Stimulated activated CD4-positive, alpha-beta T cell treated with anti-CD3 and anti-CD28 coated beads, Interleukin-4, amount 100 ng/mL, for 48 hours (primary cell): ENCODE measurements around the gene CPLX4.
A peak's percentile ranks its signal among the peaks of the same experiment; 100 is the strongest.

Experiments used
- DNase-seq, 2 donors: peaks; one replicate each; pipeline ENCODE4 v3.0.0-alpha.2; 2020; ENCODE audit warnings: low read depth in 2 of 2

Gene CPLX4, protein sequence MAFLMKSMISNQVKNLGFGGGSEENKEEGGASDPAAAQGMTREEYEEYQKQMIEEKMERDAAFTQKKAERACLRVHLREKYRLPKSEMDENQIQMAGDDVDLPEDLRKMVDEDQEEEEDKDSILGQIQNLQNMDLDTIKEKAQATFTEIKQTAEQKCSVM

DNA sequence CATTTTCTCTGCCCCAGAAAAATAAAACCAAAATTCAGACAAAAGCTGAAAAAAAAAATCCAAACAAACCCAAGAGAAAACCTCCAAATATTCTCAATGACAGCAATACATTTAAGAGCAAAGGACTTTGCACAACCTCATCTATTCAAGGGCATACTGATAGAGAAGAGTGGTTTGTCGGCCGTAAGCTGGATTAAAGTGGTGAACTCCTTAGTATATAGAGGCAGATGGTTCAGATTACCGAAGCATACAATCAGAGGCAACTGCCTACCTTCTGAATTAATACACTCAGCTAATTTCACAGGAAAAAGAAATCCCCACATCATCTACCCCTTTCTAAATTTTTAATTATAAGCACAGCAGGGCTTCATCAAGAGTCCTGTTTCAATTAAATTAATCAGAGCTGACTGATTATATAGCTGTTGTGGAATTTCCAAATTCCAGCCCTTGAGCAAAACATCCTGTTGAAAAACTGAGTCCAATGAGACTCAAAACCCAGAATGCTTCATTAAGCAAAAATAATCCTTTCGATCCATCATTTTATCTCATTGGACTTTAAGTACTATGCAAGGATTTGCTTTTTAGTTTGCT, at the start of gene CPLX4:
TSS of gene CPLX4 (minus strand) at position 190 of the 591 bp plus-strand sequence. CDS start at position 3, 187 bp downstream.
- DNase-seq: no peak

DNA sequence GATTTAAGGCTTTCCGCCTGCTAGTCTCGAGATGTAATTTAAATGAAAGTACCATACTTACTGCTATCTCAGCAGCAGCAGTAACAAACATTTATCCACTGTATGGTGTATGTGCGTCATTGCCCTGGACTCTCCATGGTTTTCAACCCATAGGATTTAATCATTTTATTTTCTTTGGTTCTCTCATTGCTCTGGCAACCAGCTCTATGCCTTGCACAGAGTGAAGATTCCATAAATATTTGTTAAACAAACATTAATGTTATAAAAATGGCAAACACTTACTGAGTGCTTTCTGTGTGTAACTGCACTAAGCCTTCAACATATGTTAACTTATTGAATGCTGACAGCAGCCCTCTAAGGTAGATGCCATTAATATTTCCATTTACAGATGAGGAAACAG, 41.9 kb upstream of the CPLX4 start:
- DNase-seq: no peak

DNA sequence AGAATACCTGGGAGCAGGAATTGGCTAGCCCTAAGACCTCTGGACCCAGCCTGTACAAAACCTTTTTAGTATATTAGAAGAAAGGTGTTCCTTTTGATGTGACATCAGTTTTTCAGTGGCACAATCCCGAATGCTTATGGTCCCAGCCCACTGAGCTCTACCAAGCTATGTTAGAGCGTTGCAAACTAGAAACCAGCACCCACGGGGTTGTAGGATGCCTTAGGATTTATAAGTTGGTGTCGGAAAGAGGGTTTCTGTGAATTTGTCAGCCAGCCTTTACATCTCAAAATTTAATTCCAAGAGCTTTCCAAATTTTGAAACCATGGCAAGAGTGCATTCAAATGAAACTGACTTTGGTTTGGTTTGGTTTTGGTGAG, 41.1 kb upstream of the CPLX4 start:
- DNase-seq: no peak

DNA sequence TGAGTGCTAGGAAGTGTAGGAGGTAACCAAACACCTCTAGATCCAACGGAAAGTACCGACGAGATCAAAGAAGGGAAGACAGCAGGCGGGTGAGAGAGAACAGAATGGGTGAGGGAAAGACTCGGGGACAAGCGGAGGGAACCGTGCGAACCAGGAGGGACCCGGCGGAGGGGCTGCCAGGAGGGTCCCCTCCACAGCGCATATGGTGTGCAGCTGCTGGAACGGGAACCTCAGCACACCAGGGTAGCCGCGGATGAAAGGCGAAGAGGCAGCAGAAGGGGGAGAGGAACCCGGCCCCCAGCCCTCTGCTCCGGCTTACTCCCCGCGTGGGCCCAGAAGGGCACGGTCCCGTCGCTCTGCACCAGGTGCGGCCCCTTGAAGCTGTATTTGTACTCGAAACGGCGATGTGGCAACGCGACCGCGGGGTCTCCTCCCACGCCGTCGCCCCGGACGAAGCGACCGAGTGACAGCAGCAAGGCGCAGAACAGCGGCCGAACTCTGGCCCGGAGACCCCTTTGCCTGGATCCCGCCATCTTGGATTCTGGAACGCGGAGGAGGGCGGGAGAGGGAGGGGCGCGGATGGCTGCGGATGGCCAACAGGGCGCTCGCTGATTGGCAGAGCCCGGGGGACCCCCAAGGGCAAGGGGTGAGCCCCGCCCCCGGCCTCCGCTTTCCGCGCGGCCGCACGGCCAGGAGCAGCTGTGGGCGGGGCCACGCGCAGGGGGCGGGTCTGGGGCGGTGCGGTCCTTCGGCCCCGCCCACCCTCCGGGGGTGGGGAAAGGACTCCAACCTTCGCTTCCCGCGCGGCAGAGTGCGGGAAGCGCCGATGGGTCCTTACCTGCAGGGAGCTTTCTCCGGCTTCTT, 40.5 kb upstream of the CPLX4 start, which contains the start of gene LMAN1:
TSS of gene LMAN1 (minus strand) at position 554 of the 864 bp plus-strand sequence. CDS start at position 533, 21 bp downstream.
- peak; percentile 95 for DNase-seq

DNA sequence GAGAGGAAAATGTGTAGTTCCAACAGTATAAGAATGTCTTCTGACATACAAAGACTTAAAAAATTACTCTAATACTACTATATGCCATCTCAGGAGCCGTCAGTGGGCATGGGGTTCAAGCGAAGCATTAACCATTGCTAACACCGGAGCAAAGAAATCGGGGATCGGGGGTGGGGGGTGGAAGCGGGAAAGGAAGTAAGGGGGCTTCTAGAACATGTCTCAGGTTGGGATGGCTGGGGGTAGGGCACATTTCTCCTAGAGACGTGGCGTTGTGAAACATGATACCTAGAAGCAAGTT, 39.9 kb upstream of the CPLX4 start:
- no peak for DNase-seq

DNA sequence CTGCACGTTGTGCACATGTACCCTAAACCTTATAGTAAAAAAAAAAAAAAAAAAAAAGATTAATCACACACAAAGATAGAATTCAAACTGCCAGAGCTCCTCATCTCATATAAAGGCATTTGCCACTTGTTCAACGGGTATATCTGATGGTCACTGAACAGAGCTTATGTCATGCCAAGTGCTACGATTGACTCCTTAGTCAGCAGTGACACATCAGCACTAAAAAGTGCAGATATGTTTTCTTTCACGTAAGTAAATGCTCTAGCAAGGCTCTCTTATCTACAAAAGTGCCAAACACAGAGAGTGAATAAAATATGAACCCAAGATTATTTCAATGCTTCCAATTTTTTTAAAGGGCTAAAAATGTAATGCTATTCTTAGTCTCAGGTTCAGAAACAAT, 39.5 kb upstream of the CPLX4 start:
- DNase-seq: no peak

DNA sequence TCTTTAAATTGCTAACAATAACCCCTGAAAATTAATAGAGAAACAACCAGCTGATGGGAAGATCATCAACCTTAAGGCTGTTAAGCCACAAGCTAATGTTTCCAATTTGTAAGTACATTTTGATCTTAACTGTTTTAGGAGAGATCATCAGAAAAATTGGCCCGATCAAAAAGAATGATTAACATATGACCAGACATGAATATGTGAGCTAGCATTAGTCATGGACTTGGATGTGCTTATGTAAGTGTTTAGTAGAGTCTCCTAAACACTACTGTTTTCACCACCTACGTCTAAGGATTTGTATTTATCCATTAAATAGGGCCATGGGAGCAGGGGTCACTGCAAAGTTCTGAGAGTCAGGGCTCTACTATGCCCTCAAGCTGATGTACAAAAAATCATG, 36.3 kb upstream of the CPLX4 start:
- DNase-seq: no peak

DNA sequence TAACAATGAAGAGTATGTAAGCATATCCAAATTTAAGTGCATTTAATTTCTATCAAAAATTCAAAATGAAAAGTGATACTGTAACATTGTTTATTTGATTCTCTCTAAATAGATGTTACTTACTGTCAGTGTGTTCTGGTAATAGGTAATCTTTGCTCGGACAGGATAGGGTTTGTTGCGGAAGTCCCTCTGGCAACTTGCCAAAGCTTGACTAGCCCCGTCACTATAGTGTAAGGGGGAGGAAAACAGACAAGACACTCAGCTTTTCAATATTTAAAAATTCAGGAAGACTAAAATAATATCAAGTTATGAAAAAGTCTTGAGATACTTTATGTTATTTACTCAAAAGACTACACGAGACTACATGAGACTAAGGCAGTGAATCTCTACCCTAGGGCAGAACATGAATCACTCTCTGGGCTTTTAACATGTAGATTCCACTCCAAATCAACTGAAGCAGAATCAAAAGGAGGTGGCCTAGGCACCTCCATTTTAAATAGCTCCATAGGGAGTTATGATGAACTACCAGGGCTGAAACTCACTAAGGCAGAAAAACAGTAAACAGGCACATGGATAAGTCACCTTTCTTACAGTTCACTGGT, 34.7 kb upstream of the CPLX4 start:
- DNase-seq: no peak

DNA sequence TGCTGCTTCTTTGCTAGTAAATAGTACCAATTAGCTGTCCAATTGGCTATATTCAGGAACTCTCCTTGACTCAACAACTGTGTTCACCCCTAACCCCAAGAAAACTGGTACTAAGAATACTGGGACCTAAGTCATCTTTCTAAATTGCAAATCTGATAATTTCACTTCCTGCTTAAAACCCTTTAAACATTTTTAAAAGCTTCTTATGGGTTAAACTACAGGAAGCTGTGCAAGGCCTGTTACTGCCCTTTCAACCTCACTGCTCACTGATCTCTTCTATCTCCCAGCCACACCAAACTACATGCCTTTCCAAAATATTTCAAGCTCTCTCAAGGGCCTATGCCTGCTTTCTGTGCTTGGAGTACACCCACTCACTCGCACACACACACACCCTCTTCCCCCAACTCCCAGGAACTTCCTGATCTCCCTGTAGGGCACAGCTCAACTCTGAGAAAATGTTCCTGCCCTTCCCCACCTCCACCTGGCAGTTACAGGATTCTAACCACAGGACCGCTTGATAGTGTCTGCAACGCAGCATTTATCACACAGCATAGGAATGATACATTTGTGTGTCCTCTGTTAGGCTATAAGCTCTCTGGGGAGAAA, 33.9 kb upstream of the CPLX4 start:
- no peak for DNase-seq

DNA sequence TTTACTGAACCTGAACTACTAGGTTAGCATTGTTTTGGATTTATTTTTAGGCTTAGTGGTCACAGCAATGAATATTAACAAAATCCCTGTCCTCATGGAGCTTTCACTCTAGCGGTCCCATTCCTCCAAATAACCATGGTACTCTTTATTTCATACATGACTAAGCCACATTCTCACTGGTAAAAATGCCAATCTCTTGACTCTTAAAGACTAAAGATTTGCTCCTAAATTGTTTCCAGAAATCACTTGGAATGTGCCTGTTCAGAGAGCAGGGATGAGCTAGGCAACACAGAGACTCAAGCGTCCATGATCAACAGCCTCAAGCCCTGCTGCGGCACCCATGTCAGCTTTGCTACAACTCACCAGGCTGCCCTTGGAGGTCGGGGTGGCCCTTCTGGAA, 27.1 kb upstream of the CPLX4 start:
- DNase-seq: no peak

DNA sequence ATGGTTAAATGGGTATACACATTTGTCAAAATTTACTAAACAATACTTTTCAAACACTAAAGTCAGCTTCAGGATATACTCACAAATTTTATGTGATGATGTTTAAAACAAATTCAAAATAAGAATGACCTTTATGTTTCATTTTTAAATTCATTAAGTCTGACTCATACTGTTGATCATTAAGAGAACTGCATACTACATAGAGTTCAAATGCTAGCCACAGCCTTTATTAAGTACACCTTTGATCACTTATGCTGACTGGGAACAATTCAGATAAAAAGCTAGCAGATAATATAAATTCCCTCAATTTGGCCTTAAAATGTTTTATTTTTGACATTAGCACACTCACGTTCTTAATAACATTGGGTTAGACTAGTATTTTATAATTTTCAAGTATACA, 26.5 kb upstream of the CPLX4 start:
- no peak for DNase-seq

DNA sequence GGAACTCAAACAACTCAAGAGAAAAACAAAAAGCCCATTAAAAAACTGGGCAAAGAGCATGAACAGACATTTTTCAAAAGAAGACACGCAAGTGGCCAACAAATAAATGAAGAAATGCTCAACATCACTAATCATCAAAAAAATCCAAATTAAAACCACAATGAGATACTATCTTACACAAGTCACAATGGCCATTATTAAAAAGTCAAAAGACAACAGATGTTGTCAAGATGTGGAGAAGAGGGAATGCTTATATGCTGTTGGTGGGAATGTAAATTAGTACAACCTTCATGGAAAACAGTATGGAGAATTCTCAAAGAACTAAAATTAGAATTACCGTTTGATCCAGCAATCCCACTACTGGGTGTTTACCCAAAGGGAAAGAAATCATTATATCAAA, 25.5 kb upstream of the CPLX4 start:
- no peak for DNase-seq

DNA sequence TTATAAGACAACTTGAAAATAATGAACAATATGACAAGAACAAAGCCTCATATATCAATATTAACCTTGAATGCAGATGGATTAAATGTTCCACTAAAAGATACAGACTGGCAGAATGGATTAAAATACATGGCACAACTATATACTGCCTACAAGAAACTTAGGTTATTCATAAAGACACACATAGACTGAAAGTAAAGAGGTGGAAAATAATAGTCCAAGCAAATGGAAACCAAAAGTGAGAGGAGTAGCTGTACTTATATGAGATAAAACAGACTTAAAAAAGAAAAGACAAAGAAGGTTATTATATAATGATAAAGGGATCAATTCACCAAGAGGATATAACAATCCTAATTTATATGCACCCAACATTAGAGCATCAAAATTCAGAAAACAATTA, 22.4 kb upstream of the CPLX4 start:
- no peak for DNase-seq

DNA sequence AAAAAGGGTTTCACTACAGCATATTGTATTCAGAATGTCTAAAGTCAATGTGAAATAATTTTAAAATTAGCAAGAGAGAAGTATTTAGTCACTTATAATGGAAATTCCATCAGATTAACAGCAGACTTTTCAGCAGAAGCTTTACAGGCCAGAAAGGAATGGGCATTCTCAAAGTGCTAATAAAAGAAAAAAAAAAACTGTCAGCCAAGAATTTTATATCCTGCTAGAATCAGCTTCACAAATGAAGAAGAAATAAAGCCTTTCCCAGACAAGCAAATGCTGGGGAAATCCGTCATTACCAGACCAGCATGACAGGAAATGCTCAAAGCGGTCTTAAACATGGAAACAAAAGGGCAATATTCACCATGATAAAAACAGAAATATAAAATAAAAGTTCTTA, 21.9 kb upstream of the CPLX4 start:
- no peak for DNase-seq

DNA sequence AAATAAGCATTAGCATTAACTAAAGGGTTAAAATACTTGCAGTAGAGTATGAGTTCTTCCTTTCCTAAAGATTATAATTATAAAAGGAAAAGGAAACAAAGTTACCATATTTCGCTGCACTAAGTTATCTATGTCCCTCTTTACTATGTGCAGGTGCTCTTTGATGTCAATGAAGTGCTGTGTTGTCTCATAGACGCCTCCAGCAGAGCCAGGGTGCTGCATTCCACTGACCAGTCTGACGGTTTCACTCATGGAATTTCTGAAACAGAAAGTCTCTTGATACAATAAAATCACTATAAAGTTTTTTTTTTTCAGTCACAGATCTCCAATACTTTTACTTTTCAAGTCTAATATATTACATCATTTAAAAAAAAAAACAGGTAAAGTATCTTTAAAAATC, 14.5 kb upstream of the CPLX4 start:
- no peak for DNase-seq

DNA sequence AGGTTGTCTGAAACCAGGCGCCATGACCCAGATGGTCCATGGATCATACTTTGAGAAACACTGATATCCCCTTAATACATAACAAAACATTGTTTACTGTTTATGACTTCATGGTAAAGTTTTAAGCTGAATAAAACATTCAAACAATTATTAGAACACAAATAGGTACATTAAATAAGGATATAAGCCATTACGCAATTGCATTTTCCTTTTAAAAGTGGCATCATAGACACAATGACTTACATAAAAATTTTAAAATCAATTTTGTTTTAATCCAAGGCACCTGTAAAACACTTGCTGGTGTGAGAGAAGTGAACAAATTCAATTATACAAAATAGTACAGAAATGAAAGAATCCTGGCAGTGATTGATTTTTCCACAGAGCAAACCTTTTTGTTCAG, 10.2 kb upstream of the CPLX4 start:
- DNase-seq: no peak

DNA sequence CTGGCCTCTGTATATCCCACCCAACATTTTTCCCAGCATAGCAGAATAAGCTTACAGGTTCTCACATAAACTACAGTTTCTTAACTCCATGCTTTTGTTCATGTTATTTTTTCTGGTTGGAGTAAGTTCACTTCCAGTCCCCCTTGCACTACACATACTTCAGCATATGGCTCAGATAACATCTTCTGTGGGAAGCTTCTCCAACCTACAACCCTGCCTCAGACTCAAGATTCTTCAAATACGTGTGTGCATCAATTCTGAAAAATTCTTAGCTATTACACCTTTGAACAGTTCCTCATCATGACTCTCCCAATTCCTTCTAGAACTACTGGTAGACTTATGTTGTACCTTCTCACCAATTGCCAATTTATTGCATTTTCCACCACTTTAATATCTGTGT, 7.5 kb upstream of the CPLX4 start:
- DNase-seq: no peak

DNA sequence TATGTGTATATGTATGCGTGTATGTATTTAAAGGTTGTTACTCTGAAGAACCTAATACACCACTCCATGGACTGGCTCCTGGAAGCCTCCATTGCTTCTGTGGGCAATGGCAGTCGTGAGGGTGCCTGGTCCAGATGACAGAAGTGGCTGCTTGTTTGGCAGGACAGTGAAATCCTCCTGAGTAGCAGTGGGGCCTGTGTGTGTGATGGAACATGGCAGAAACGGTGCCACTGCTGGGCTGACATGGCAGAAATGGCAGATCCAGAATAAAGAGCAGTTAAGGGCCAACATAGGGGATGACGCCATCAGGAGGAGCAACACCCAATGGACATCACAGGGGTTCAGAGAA, 6.1 kb upstream of the CPLX4 start:
- no peak for DNase-seq

DNA sequence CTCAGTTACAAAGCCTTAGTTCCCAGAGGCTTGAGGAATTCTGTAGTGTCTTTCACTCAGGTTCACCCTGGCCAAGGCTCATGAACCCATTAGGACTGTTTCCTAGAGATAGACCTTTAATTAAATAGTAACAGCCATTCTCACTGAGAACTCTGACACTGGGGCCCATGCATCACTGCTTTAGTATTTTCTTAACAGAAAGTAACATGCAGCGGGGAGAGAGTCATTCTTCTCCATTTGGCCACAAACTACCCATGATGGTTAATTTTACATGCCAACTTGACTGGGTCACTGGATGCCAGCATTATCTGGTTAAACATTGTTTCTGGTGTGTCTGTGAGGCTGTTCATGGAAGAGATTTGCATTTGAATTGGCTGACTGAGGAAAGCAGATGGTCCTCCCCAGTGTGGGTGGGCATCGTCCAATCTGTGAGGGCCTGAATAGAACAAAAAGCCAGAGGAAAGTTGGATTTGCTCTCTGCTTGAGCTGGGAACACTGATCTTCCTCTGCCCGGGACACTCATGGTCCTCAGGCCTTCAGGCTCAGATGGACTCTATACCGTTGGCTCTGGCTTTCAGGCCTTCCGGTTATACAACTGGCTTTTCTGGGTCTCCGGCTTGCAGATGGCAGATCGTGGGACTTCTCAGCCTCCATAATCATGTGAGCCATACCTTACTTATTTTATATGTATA, 5.6 kb upstream of the CPLX4 start:
- no peak for DNase-seq

DNA sequence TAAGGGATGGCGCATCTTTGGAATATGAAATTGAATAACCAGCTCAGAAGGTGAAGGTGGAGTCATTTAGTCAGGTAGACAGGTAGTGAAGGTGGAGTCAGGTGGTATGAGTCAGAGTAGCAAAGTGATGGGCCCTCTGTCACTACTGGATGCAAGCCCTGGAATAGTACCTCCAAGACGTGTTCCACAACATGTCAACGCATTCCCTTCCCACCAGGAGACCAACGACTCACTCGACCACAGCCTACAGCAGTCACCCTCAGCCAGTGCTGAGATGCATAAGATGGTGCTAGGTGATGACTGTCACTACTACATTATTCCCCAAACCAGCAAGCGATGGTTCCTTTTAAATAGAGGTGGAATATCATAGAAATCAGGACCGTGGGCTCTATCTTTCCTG, 6.8 kb downstream of the CPLX4 start:
- DNase-seq: no peak

DNA sequence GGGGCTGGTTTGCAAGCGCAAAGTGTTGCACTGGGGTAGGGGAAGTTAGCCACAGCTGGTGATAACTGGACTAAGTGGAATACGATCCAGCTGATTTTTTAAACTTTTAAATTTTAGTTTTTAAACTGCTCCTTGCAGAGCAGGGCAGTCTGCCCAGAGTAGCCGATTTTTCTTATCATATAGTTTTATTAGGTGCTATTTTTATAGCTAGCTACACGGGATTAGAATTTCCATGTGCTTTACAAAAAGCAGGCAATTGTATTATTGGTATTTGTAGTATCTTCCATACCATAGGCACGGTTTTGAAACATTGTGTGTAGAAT, 9.6 kb downstream of the CPLX4 start:
- DNase-seq: no peak

DNA sequence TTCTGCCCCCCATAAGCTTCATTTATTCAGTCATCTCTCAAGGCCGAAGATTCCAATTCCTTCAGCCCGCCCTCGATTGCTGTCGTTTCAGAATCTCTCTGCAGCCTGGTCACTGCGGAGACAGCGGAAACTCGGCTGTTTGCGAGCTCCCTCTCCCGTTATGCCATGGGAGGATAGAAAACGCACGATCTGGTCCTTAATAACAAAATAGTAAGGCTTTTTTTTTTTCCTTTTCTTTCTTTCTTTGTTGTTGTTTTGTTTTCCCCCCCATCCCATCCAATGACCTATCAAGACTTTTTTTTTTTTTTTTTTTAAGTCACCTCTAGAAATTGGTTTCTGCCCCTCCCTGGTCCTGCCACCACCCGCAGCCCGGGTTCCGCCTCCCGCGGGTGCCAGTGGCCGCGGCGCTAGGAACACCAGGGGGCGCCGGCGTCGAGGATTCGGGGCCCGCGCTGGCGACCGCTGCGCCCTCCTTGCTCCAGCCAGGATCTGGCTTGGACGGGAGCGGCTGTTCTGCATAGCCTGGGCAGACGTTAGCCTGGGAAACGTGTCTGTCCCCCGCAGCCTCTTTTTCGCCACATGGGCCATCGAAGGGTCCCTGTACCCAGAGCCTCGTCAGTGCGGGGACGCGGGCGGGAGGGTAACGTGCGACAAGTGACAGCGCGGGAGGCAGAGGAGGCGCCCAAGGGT, 10.1 kb downstream of the CPLX4 start:
- DNase-seq: peak; percentile 64 to 68
